Endothelial cell of umbilical vein (primary cell): ENCODE results near the gene LSM14A. TPM values are rescaled to one million over a fixed set of nuclear protein-coding genes. Genes with fewer than 3 reads are reported as not detected.

Experiments used
- BruUV-seq: library from RNA; stranded (reverse); fragments of 400-500 nt; replicated peaks from 2 replicates; lab custom pipeline; 2021; lab: Mats Ljungman, UMichigan
- CTCF ChIA-PET: fragments of 300-600, 350-600 bp; sonication (Branson Sonifier 250); formaldehyde crosslinking; loops from one replicate; lab custom pipeline; 2021; ENCODE audit warnings: antibody characterized with exemption, inconsistent platforms; lab: Charles Lee
- POLR2A ChIA-PET: fragments of 300-600, 350-600 bp; sonication (Branson Sonifier 250); formaldehyde crosslinking; loops from one replicate; lab custom pipeline; 2021; ENCODE audit warnings: antibody characterized with exemption, inconsistent platforms; lab: Charles Lee
- DNase-seq: peaks from one replicate; pipeline ENCODE4 v3.0.0-alpha.2; 2011; ENCODE audit warnings: low read depth, low spot score
- FAIRE-seq: peaks from 2 replicates; lab custom pipeline; 2011; peaks lifted over from hg19 to GRCh38; lab: Jason Lieb, UNC
- H2AFZ ChIP-seq: 2 replicates; pipeline ENCODE4 v1.6.0; 2012; ENCODE audit warnings: low read depth, low read length, control low read depth, inconsistent platforms
- H3K27ac ChIP-seq: 2 replicates; pipeline ENCODE4 v1.5.1; 2011; ENCODE audit warnings: low read depth, mild to moderate bottlenecking, control low read depth, low read length, moderate library complexity; ENCODE audit not compliant: insufficient read depth
- H3K27me3 ChIP-seq, 2 experiments: 2 replicates each; pipeline versions ENCODE4 v1.6.0 to v1.6.1; 2011; ENCODE audit warnings: low read length in 2 of 2, mixed read lengths in 1 of 2; ENCODE audit not compliant: control insufficient read depth in 2 of 2, insufficient read depth in 2 of 2
- H3K36me3 ChIP-seq, 2 experiments: 2 replicates in 1 of 2; 3 replicates in 1 of 2; pipeline ENCODE4 v1.5.1; 2011; ENCODE audit warnings: low read length in 2 of 2, mild to moderate bottlenecking in 1 of 2, moderate library complexity in 1 of 2; ENCODE audit not compliant: control insufficient read depth in 2 of 2, insufficient read depth in 2 of 2; ENCODE audit errors: extremely low read depth in 1 of 2
- H3K4me1 ChIP-seq: 3 replicates; pipeline ENCODE4 v1.5.1; 2011; ENCODE audit warnings: mild to moderate bottlenecking, low read length; ENCODE audit not compliant: control insufficient read depth, insufficient read depth; ENCODE audit errors: extremely low read depth
- H3K4me2 ChIP-seq: 2 replicates; pipeline ENCODE4 v1.6.1; 2011; ENCODE audit warnings: low read length, control low read depth, mixed read lengths; ENCODE audit not compliant: insufficient read depth
- H3K4me3 ChIP-seq, 3 experiments: fragments of 200-600 bp in 1 of 3; sonication (generic), shearing (Covaris generic) in 1 of 3; replicated peaks in 1 of 3; 2 replicates each; pipeline ENCODE4 v1.5.1; 2011 to 2016; ENCODE audit warnings: control low read depth in 3 of 3, low read length in 3 of 3, mild to moderate bottlenecking in 2 of 3, inconsistent platforms in 1 of 3, low read depth in 1 of 3, moderate library complexity in 1 of 3; ENCODE audit not compliant: insufficient read depth in 1 of 3
- H3K79me2 ChIP-seq: 2 replicates; pipeline ENCODE4 v1.6.0; 2012; ENCODE audit warnings: low read length, inconsistent platforms; ENCODE audit not compliant: control insufficient read depth, insufficient read depth
- H3K9ac ChIP-seq: replicated peaks from 2 replicates; pipeline ENCODE3; 2011; ENCODE audit warnings: low read length, control low read depth; ENCODE audit not compliant: insufficient read depth; ENCODE audit errors: extremely low read depth
- H3K9me1 ChIP-seq: replicated peaks from 3 replicates; pipeline ENCODE4 v1.6.0; 2011; ENCODE audit warnings: mild to moderate bottlenecking, low read length; ENCODE audit not compliant: control insufficient read depth, insufficient read depth; ENCODE audit errors: extremely low read depth
- H3K9me3 ChIP-seq: replicated peaks from 2 replicates; pipeline ENCODE4 v1.5.1; 2012; ENCODE audit warnings: low read length, inconsistent platforms; ENCODE audit not compliant: control insufficient read depth, insufficient read depth
- H4K20me1 ChIP-seq: replicated peaks from 2 replicates; pipeline ENCODE3; 2011; ENCODE audit warnings: mild to moderate bottlenecking, low read length; ENCODE audit not compliant: control insufficient read depth, insufficient read depth; ENCODE audit errors: extremely low read depth
- CTCF ChIP-seq, 2 donors: IDR thresholded peaks; 1 replicate in 1 of 2; 2 replicates in 1 of 2; pipeline ENCODE4 v1.5.1; 2011; ENCODE audit warnings: low read length in 2 of 2, mild to moderate bottlenecking in 2 of 2, moderate library complexity in 2 of 2, control low read depth in 1 of 2, inconsistent platforms in 1 of 2, low read depth in 1 of 2; ENCODE audit not compliant: insufficient read depth in 1 of 2; ENCODE audit errors: extremely low read depth in 1 of 2
- EZH2 ChIP-seq: IDR thresholded peaks from 2 replicates; pipeline ENCODE4 v1.6.1; 2012; ENCODE audit warnings: borderline replicate concordance, low read depth, mild to moderate bottlenecking, moderate library complexity, low read length, inconsistent platforms; ENCODE audit not compliant: severe bottlenecking
- FOS ChIP-seq: IDR thresholded peaks from 2 replicates; pipeline ENCODE4 v1.6.1; 2011; ENCODE audit warnings: mild to moderate bottlenecking, low read length, moderate library complexity, borderline replicate concordance; ENCODE audit not compliant: insufficient read depth
- GATA2 ChIP-seq: IDR thresholded peaks from 2 replicates; pipeline ENCODE4 v1.7.0; 2011; ENCODE audit warnings: low read depth, mild to moderate bottlenecking, moderate library complexity, mixed read lengths, low read length; ENCODE audit not compliant: insufficient read length, insufficient read depth
- JUN ChIP-seq: IDR thresholded peaks from 2 replicates; pipeline ENCODE4 v1.6.1; 2011; ENCODE audit warnings: borderline replicate concordance, low read depth; ENCODE audit not compliant: insufficient read length, insufficient read depth
- MAX ChIP-seq: IDR thresholded peaks from 2 replicates; pipeline ENCODE4 v1.6.1; 2011; ENCODE audit not compliant: insufficient read depth, insufficient read length
- MYC ChIP-seq: IDR thresholded peaks from one replicate; pipeline ENCODE4 v1.6.1; 2011; ENCODE audit warnings: mild to moderate bottlenecking, low read depth, low read length
- POLR2A ChIP-seq: IDR thresholded peaks from 2 replicates; pipeline ENCODE4 v1.6.1; 2012; ENCODE audit warnings: low read depth, mild to moderate bottlenecking, control low read depth, low read length
- POLR2AphosphoS5 ChIP-seq: IDR thresholded peaks from 2 replicates; pipeline ENCODE4 v1.6.1; 2012; ENCODE audit warnings: low read depth, mild to moderate bottlenecking, control low read depth, low read length, moderate library complexity; ENCODE audit not compliant: insufficient read depth
- dilution Hi-C: fragments of 300-500 bp; cut with MboI; formaldehyde crosslinking; loops from one replicate; pipeline ENCODE4 v1.15.0; 2019; ENCODE audit warnings: low sequenced_read_pairs; ENCODE audit not compliant: extremely low pct_ligation_motif_present
- intact Hi-C: fragments of 100-400 bp; cut with micrococcal nuclease; formaldehyde crosslinking; loops from one replicate; pipeline ENCODE4 v1.10.0; 2022
- polyA plus RNA-seq, 4 experiments: library from polyadenylated mRNA; depleted of rRNA in 3 of 4; stranded (reverse) in 3 of 4; unstranded in 1 of 4; fragments of >200 nt; gene quantifications; 2 replicates each; pipeline versions ENCODE4 v1.2.1 to v1.2.3, GENCODE V29; 2011 to 2012; ENCODE audit warnings: missing spikeins in 1 of 4
- total RNA-seq: library from RNA; stranded (reverse); gene quantifications from 2 replicates; pipeline ENCODE4 v1.2.3, GENCODE V29; 2021

LSM14A gene
- total and polyA plus RNA-seq, 2 donors (not counting 3 experiments of a cell fraction or from before 2014, with no cell fraction given), result 96.7 to 122 TPM

- intact Hi-C loops (no loop called here), dilution Hi-C loops (no loop called here)
- no TSS peak for BruUV-seq
- Histone ChIP-seq H3K4me3 (no peak overlapping the region), H3K79me2 (no peaks in the 10 kb centered on the region), H3K9me1 (no peaks in the 10 kb centered on the region), H3K9me3 (no peaks in the 10 kb centered on the region), H2AFZ (no peak overlapping the region), H4K20me1 (no peaks in the 10 kb centered on the region), H3K36me3 (no peaks in the 10 kb centered on the region), H3K9ac (no peak overlapping the region), H3K4me1 (no peaks in the 10 kb centered on the region), H3K4me2 (no peak overlapping the region), H3K27me3 (peaks cover 2 to 3% of the 10 kb centered on the region in 2 experiments), H3K27ac (no peak overlapping the region)
- ChIA-PET POLR2A (no interaction called here), CTCF (no interaction called here)
- no peak for DNase-seq
- no peak for FAIRE-seq
- TF ChIP-seq POLR2AphosphoS5 (no peak), GATA2 (no peak), MYC (no peak), FOS (no peak), JUN (no peak), POLR2A (no peak), CTCF (IDR thresholded peaks at IDR 0.05; ENCODE audit: extremely low read depth in 1 of 2, insufficient read depth in 1 of 2, low read depth in 1 of 2, low read length in 2 of 2) (no peak), EZH2 (no peak), MAX (no peak)
Observed at GRCh38 chr19:34151439-34151838, 20.9 kb upstream of the LSM14A start.
